Ishikawa (cell line): ENCODE data around the gene IL2RA.

Experiments
- CEBPB ChIP-seq: IDR thresholded peaks from 2 replicates; pipeline ENCODE4 v1.6.1; 2012
- CREB1 ChIP-seq: IDR thresholded peaks from 2 replicates; pipeline ENCODE4 v1.6.1; 2012; ENCODE audit warnings: low read depth
- EGR1 ChIP-seq: IDR thresholded peaks from 2 replicates; pipeline ENCODE4 v1.6.1; 2012
- EP300 ChIP-seq: IDR thresholded peaks from 2 replicates; pipeline ENCODE4 v1.6.1; 2012; ENCODE audit warnings: borderline replicate concordance
- FOXM1 ChIP-seq: IDR thresholded peaks from 2 replicates; pipeline ENCODE4 v1.6.1; 2012; ENCODE audit warnings: low read depth, borderline replicate concordance
- MAX ChIP-seq: IDR thresholded peaks from 2 replicates; pipeline ENCODE4 v1.6.1; 2012
- NFIC ChIP-seq: IDR thresholded peaks from 2 replicates; pipeline ENCODE4 v1.6.1; 2012
- RAD21 ChIP-seq: IDR thresholded peaks from 2 replicates; pipeline ENCODE4 v1.6.1; 2012; ENCODE audit warnings: low read depth
- TAF1 ChIP-seq: IDR thresholded peaks from 2 replicates; pipeline ENCODE4 v1.6.1; 2012; ENCODE audit warnings: low read depth, mild to moderate bottlenecking
- TCF12 ChIP-seq: IDR thresholded peaks from 2 replicates; pipeline ENCODE4 v1.6.1; 2012; ENCODE audit warnings: low read depth
- TEAD4 ChIP-seq: IDR thresholded peaks from 2 replicates; pipeline ENCODE4 v1.6.1; 2012
- YY1 ChIP-seq: IDR thresholded peaks from 2 replicates; pipeline ENCODE4 v1.6.1; 2012; ENCODE audit warnings: low read depth
- ZBTB7A ChIP-seq: IDR thresholded peaks from 2 replicates; pipeline ENCODE4 v1.6.1; 2012; ENCODE audit warnings: low read depth
- TF ChIP-seq, protein P1 (sequence below): IDR thresholded peaks from 2 replicates; pipeline ENCODE4 v1.6.1; 2012; ENCODE audit warnings: low read depth, mild to moderate bottlenecking
- TF ChIP-seq, protein P2 (sequence below): IDR thresholded peaks from 2 replicates; pipeline ENCODE4 v1.6.1; 2012

IL2RA gene

DNA sequence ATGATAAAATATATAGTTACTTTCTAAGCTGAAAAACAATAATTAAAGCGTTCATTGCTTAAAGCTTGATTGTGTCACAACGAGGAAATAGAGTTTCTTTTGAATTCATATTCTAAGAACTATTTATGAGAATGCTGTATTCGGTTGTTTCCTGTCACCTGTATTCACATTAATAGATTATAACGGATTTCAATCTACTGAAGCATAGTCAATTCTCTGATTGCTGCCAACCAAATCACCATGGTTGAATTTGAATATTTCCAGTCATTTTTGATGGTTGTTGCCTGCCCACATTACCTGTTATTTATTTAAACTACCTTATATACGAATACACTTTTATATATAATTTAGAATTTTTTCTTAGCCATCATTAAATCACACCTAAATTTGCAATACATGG, 22.0 kb downstream of the IL2RA start:
- no peak for TF ChIP-seq YY1
- TF ChIP-seq NFIC: no peak
- TF ChIP-seq, protein P1, sequence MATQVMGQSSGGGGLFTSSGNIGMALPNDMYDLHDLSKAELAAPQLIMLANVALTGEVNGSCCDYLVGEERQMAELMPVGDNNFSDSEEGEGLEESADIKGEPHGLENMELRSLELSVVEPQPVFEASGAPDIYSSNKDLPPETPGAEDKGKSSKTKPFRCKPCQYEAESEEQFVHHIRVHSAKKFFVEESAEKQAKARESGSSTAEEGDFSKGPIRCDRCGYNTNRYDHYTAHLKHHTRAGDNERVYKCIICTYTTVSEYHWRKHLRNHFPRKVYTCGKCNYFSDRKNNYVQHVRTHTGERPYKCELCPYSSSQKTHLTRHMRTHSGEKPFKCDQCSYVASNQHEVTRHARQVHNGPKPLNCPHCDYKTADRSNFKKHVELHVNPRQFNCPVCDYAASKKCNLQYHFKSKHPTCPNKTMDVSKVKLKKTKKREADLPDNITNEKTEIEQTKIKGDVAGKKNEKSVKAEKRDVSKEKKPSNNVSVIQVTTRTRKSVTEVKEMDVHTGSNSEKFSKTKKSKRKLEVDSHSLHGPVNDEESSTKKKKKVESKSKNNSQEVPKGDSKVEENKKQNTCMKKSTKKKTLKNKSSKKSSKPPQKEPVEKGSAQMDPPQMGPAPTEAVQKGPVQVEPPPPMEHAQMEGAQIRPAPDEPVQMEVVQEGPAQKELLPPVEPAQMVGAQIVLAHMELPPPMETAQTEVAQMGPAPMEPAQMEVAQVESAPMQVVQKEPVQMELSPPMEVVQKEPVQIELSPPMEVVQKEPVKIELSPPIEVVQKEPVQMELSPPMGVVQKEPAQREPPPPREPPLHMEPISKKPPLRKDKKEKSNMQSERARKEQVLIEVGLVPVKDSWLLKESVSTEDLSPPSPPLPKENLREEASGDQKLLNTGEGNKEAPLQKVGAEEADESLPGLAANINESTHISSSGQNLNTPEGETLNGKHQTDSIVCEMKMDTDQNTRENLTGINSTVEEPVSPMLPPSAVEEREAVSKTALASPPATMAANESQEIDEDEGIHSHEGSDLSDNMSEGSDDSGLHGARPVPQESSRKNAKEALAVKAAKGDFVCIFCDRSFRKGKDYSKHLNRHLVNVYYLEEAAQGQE: no peak
- no peak for TF ChIP-seq ZBTB7A
- TF ChIP-seq CEBPB: no peak
- TF ChIP-seq EGR1: no peak
- no peak for TF ChIP-seq MAX
- no peak for TF ChIP-seq EP300
- TF ChIP-seq CREB1: no peak
- TF ChIP-seq FOXM1: no peak
- no peak for TF ChIP-seq TAF1

DNA sequence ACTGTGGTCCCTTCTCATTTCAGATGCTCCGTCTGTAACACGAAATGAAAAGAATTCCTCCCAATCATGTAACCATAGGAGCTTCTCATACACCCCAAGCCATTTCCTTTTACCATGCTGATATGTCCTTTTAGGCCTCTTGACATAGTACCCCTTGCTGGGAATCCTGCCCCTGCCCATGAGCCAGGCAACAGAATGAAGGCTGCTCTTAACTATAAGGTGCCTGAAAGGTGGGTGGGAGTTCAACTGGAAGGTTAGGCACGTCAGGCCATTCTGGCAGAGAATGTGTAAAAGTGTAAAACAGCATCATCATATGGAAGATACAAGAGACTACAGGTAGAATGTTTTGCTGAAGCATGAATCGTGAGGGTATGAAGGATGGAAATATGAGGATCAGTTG, 22.5 kb downstream of the IL2RA start:
- TF ChIP-seq NFIC: no peak
- no peak for TF ChIP-seq EGR1

DNA sequence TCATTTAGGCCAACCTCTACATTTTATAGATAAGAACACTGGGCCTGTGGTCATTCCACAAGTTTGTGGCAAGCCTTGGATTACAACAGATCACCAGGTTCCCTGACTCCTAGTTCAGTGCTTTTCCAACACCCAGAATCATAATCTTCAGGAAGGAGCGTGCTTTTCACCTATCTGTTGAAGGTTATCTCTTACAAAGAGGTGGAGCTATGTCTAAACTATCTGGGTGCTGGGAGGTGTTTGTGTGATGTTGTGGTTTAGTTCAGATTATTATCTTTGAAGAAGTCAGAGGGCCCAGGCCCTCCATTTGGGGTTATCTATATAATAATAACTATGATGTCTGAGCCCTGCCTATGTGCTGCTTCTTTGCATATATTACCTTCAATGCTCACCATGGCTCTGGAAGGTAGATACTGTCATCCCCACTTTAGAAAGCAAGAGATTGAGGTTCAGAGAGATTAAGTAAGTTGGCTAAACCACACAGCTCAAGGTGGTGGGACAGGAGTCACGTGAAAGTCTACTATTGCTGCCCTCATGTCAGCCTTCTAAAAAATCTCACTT, 24.0 kb downstream of the IL2RA start:
- TF ChIP-seq EP300: no peak
- no peak for TF ChIP-seq TEAD4
- TF ChIP-seq NFIC: no peak
- no peak for TF ChIP-seq EGR1
- no peak for TF ChIP-seq FOXM1
- no peak for TF ChIP-seq TAF1
- TF ChIP-seq RAD21: no peak
- TF ChIP-seq, protein P2, sequence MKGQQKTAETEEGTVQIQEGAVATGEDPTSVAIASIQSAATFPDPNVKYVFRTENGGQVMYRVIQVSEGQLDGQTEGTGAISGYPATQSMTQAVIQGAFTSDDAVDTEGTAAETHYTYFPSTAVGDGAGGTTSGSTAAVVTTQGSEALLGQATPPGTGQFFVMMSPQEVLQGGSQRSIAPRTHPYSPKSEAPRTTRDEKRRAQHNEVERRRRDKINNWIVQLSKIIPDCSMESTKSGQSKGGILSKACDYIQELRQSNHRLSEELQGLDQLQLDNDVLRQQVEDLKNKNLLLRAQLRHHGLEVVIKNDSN: no peak
- no peak for TF ChIP-seq ZBTB7A
- TF ChIP-seq TCF12: no peak
- TF ChIP-seq CREB1: no peak
- TF ChIP-seq YY1: no peak
- no peak for TF ChIP-seq MAX
- no peak for TF ChIP-seq CEBPB
- TF ChIP-seq, protein P1: no peak

DNA sequence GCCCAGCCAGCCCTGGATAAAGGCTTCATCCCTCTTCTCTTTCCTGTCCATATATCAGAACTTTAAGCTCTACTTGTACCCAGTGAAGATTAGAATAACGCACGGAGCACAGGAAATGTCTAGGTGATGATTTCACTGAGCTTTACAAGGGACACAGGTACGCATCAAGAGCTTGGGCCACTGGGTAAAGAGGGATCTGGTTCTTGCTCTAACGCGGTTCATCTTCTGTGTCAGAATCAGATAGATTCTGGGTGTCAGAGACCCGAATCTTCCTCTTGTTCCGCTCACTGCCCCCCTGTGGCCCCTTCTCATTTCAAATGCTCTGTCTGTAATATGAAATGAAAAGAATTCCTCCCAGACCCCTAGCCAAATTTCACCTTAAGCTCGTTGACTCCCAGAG, 24.7 kb downstream of the IL2RA start:
- TF ChIP-seq EP300 (no peak), EGR1 (no peak), YY1 (no peak), CEBPB (no peak), RAD21 (no peak), TAF1 (no peak), FOXM1 (no peak), ZBTB7A (no peak), TEAD4 (no peak), NFIC (no peak), TCF12 (no peak), MAX (no peak), CREB1 (no peak)
- TF ChIP-seq, protein P1: no peak
- TF ChIP-seq, protein P2: no peak
